22Rv1 (cell line): ENCODE measurements around the gene TMEM200A.
"Not testable (repeated sequence)": the region's sequence is repeated elsewhere in the genome, so short reads cannot be mapped to it uniquely, and the experiment has no call there.

ENCODE experiments used
- H3K27ac ChIP-seq: fragments of 450-650 bp; 2 replicates; pipeline ENCODE4 v1.5.1; 2017
- CTCF ChIP-seq: fragments of 450-650 bp; IDR thresholded peaks from 2 replicates; pipeline ENCODE4 v1.5.1; 2017; ENCODE audit warnings: mild to moderate bottlenecking
- ZFX ChIP-seq: fragments of 450-650 bp; IDR thresholded peaks from 2 replicates; pipeline ENCODE4 v1.6.1; 2017; ENCODE audit warnings: antibody characterized with exemption, borderline replicate concordance

TMEM200A gene

GRCh38 chr6:130365166-130366106 lies at the start of gene TMEM200A:
Gene TMEM200A (plus strand): TSS chr6:130366017. CDS start chr6:130440423, 74,406 bp downstream.
- TF ChIP-seq CTCF (peak; percentile 86), ZFX (no peak)
- H3K27ac ChIP-seq, result no peak within 1 kb of the TSS

- TF ChIP-seq ZFX (no peak), CTCF (no peak)
- no peak overlapping the region for H3K27ac ChIP-seq
These were observed 44.9 kb upstream of the TMEM200A start for GRCh38 chr6:130320908-130321307.

DNA sequence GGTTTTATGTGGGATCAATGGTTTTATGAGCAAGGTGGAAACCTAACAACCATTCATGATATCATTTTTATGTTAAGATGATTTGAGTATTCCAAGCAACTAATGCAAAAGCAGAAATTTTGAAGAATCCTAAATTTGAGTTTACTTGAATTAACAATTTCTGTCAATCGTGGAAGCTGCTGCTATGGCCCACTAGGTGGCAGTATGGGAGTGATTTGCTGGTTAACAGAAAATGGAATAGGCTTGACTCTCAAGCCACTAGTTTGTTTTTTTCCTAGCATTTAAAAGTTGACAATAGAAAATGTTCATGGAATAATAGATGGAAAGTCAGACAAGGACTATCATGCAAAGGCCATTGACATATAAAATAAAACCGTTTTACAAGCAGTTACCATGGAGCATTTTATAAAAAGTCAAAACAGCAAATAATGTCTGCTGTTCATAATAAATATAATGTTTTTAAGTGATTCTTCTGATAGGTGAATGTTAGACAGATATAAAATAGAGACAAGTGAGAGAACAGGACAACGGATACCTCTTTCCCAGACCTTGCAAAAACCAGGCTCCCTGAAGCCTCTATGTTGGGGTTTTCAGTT lies 43.0 kb upstream of the TMEM200A start:
- TF ChIP-seq CTCF (peak; percentile 91), ZFX (no peak)
- H3K27ac ChIP-seq, result no peak overlapping the region

DNA sequence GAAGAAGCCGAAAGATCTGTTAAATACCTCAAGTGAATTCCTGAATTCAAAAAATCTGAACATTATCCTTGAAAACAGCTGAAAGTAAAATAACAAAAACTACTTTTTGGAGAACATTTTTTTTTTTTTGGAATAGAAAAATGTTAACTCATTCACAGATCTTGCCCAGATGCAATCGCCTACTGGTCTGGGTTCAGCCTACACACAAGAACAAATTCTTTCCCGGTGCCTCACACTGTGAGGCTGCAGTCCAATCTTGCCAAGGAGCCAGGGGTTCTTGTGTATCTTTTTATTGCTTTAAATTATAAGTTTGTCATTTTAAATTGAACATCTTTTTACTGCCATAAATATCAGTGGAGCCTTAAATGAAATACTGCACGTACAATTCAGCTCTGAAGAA lies 41.2 kb upstream of the TMEM200A start:
- H3K27ac ChIP-seq, result no peak overlapping the region
- TF ChIP-seq ZFX, result no peak
- no peak for TF ChIP-seq CTCF

- H3K27ac ChIP-seq, result no peak overlapping the region
- no peak for TF ChIP-seq CTCF
- TF ChIP-seq ZFX, result no peak
These were observed 39.3 kb upstream of the TMEM200A start for GRCh38 chr6:130326496-130326895.

DNA sequence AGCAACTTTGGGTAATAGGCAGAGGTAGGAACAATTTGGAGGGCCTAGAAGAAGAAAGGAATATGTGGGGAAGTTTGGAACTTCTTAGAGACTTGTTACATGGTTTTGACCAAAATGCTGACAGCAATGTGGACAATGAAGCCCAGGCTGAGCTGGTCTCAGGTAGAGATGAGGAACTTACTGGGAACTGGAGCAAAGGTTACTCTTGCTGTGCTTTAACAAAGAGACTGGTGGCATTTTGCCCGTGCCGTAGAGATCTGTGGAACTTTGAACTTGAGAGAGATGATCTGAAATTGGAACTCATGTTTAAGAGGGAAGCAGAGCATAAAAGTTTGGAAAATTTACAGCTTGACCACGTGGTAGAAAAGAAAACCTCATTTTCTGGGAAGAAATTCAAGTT lies 28.3 kb upstream of the TMEM200A start:
- TF ChIP-seq CTCF (no peak), ZFX (no peak)
- H3K27ac ChIP-seq, result no peak overlapping the region

GRCh38 chr6:130346324-130346723 lies 19.5 kb upstream of the TMEM200A start:
- not testable (repeated sequence) for H3K27ac ChIP-seq
